Keratinocyte (primary cell): ENCODE data around the gene RASGEF1C. TPM values are rescaled to one million over a fixed set of nuclear protein-coding genes. Genes with fewer than 3 reads are reported as not detected.

ENCODE experiments used
- DNase-seq: peaks from one replicate; pipeline ENCODE4 v3.0.0-alpha.2; 2011; ENCODE audit warnings: low read depth, missing footprints, low spot score
- FAIRE-seq: peaks from 2 replicates; lab custom pipeline; 2011; peaks lifted over from hg19 to GRCh38; lab: Jason Lieb, UNC
- H2AFZ ChIP-seq: 2 replicates; pipeline ENCODE4 v1.6.0; 2012; ENCODE audit warnings: low read length, control low read depth, inconsistent platforms; ENCODE audit not compliant: control insufficient read depth
- H3K27ac ChIP-seq: 2 replicates; pipeline ENCODE4 v1.5.1; 2011; ENCODE audit warnings: low read length; ENCODE audit not compliant: control insufficient read depth, insufficient read depth
- H3K27me3 ChIP-seq: 3 replicates; pipeline ENCODE4 v1.6.0; 2011; ENCODE audit warnings: low read length; ENCODE audit not compliant: control insufficient read depth, insufficient read depth; ENCODE audit errors: extremely low read depth
- H3K36me3 ChIP-seq, 2 experiments: 2 replicates in 1 of 2; 3 replicates in 1 of 2; pipeline ENCODE4 v1.5.1; 2011; ENCODE audit warnings: low read length in 2 of 2, mild to moderate bottlenecking in 1 of 2; ENCODE audit not compliant: control insufficient read depth in 2 of 2, insufficient read depth in 2 of 2; ENCODE audit errors: extremely low read depth in 1 of 2
- H3K4me1 ChIP-seq: 3 replicates; pipeline ENCODE4 v1.5.1; 2011; ENCODE audit warnings: low read length; ENCODE audit not compliant: control insufficient read depth, insufficient read depth; ENCODE audit errors: extremely low read depth
- H3K4me2 ChIP-seq: 3 replicates; pipeline ENCODE4 v1.6.0; 2011; ENCODE audit warnings: low read depth, low read length; ENCODE audit not compliant: control insufficient read depth, insufficient read depth; ENCODE audit errors: extremely low read depth
- H3K4me3 ChIP-seq, 3 experiments: fragments of 200-600 bp in 1 of 3; sonication (generic) in 1 of 3; 2 replicates in 2 of 3; 3 replicates in 1 of 3; pipeline ENCODE4 v1.5.1; 2011 to 2016; ENCODE audit warnings: low read length in 3 of 3, mild to moderate bottlenecking in 3 of 3, control low read depth in 2 of 3, inconsistent platforms in 1 of 3, low read depth in 1 of 3, mixed read lengths in 1 of 3, mixed run types in 1 of 3, moderate library complexity in 1 of 3; ENCODE audit not compliant: control insufficient read depth in 2 of 3, insufficient read depth in 2 of 3; ENCODE audit errors: extremely low read depth in 1 of 3
- H3K79me2 ChIP-seq: 2 replicates; pipeline ENCODE4 v1.6.0; 2012; ENCODE audit warnings: low read length; ENCODE audit not compliant: control insufficient read depth, insufficient read depth
- H3K9ac ChIP-seq: 3 replicates; pipeline ENCODE4 v1.6.0; 2011; ENCODE audit warnings: low read length; ENCODE audit not compliant: control insufficient read depth, insufficient read depth; ENCODE audit errors: extremely low read depth
- H3K9me1 ChIP-seq: 3 replicates; pipeline ENCODE4 v1.6.0; 2011; ENCODE audit warnings: low read length; ENCODE audit not compliant: control insufficient read depth, insufficient read depth; ENCODE audit errors: extremely low read depth
- H3K9me3 ChIP-seq: 2 replicates; pipeline ENCODE4 v1.5.1; 2012; ENCODE audit warnings: low read depth, low read length; ENCODE audit not compliant: control insufficient read depth
- H4K20me1 ChIP-seq: 3 replicates; pipeline ENCODE4 v1.6.0; 2011; ENCODE audit warnings: low read length; ENCODE audit not compliant: control insufficient read depth, insufficient read depth; ENCODE audit errors: extremely low read depth
- CTCF ChIP-seq, 3 experiments: IDR thresholded peaks in 1 of 3; conservative IDR thresholded peaks in 1 of 3; optimal IDR thresholded peaks in 1 of 3; 2 replicates in 2 of 3; 3 replicates in 1 of 3; pipeline versions ENCODE3 to v1.5.1; 2011; ENCODE audit warnings: low read length in 3 of 3, mild to moderate bottlenecking in 3 of 3, moderate library complexity in 2 of 3, control low read depth in 1 of 3, inconsistent platforms in 1 of 3; ENCODE audit not compliant: insufficient read depth in 2 of 3; ENCODE audit errors: extremely low read depth in 1 of 3
- EZH2 ChIP-seq: IDR thresholded peaks from one replicate; pipeline ENCODE4 v1.6.1; 2012; ENCODE audit warnings: inconsistent platforms, mild to moderate bottlenecking, low read length, moderate library complexity
- dilution Hi-C: fragments of 300-500 bp; cut with MboI; formaldehyde crosslinking; loops from one replicate; pipeline ENCODE4 v1.7.0; 2020; ENCODE audit warnings: low sequenced_read_pairs; ENCODE audit not compliant: extremely low pct_ligation_motif_present
- polyA plus RNA-seq, 5 experiments: library from polyadenylated mRNA; depleted of rRNA in 3 of 5; stranded (reverse) in 3 of 5; stranded (forward) in 1 of 5; unstranded in 1 of 5; fragments of >200 nt; gene quantifications; 1 replicate in 1 of 5; 2 replicates in 3 of 5; 3 replicates in 1 of 5; pipeline versions ENCODE4 v1.2.1 to v1.2.3, GENCODE V29; 2011 to 2012; ENCODE audit warnings: missing spikeins in 2 of 5, low read depth in 1 of 5, low replicate concordance in 1 of 5

The RASGEF1C gene
- polyA plus RNA-seq, 1 donor (not counting 4 experiments of a cell fraction or from before 2014, with no cell fraction given), result not detected

- no peak overlapping the region for H3K4me2 ChIP-seq
- H3K9me3 ChIP-seq, result no peaks in the 10 kb centered on the region
- DNase-seq (no peak), FAIRE-seq (no peak)
- H3K4me3 ChIP-seq, result no peak overlapping the region
- H3K9me1 ChIP-seq, result no peaks in the 10 kb centered on the region
- no peak overlapping the region for H3K27ac ChIP-seq
- no peak overlapping the region for H3K9ac ChIP-seq
- H2AFZ ChIP-seq, result no peak overlapping the region
- H4K20me1 ChIP-seq, result no peaks in the 10 kb centered on the region
- no peak for TF ChIP-seq EZH2
- no peak for TF ChIP-seq CTCF (optimal IDR thresholded peaks at IDR 0.05 in 1 of 3, IDR thresholded peaks at IDR 0.05 in 1 of 3, conservative IDR thresholded peaks at IDR 0.05 in 1 of 3; ENCODE audit: extremely low read depth in 1 of 3, insufficient read depth in 2 of 3, low read length in 3 of 3)
- H3K4me1 ChIP-seq, result no peaks in the 10 kb centered on the region
- H3K36me3 ChIP-seq, result no peaks in the 10 kb centered on the region
- H3K27me3 ChIP-seq, result no peaks in the 10 kb centered on the region
- no peaks in the 10 kb centered on the region for H3K79me2 ChIP-seq
- dilution Hi-C loops, result no loop called here
Observed at GRCh38 chr5:180100621-180101450, 108.2 kb downstream of the RASGEF1C start.

GRCh38 chr5:180099733-180100611, 109.0 kb downstream of the RASGEF1C start:
- FAIRE-seq, result no peak

More at GRCh38 chr5:180099733-180100611, 109.0 kb downstream of the RASGEF1C start:
- Histone ChIP-seq H2AFZ (no peak overlapping the region), H3K9me1 (no peaks in the 10 kb centered on the region), H3K36me3 (no peaks in the 10 kb centered on the region), H3K4me2 (no peak overlapping the region), H3K27ac (no peak overlapping the region), H3K4me1 (no peaks in the 10 kb centered on the region), H3K79me2 (no peaks in the 10 kb centered on the region), H3K4me3 (no peak overlapping the region), H3K9me3 (no peaks in the 10 kb centered on the region), H3K9ac (no peak overlapping the region), H3K27me3 (no peaks in the 10 kb centered on the region), H4K20me1 (no peaks in the 10 kb centered on the region)
- DNase-seq, result no peak
- no peak for TF ChIP-seq CTCF (optimal IDR thresholded peaks at IDR 0.05 in 1 of 3, IDR thresholded peaks at IDR 0.05 in 1 of 3, conservative IDR thresholded peaks at IDR 0.05 in 1 of 3; ENCODE audit: extremely low read depth in 1 of 3, insufficient read depth in 2 of 3, low read length in 3 of 3)
- no peak for TF ChIP-seq EZH2
- dilution Hi-C loops, result no loop called here
